ENCODE measurements around the gene FAM181A. TPM values are rescaled to one million over a fixed set of nuclear protein-coding genes. Genes with fewer than 3 reads are reported as not detected.

Gene FAM181A
- total and polyA plus RNA-seq, 2 experiments from 2014 or later, result not detected

GRCh38 chr14:93901813-93902212, 25.3 kb upstream of the FAM181A start (continued):
- TF ChIP-seq REST (IDR thresholded peaks at IDR 0.05; ENCODE audit: unreplicated experiment), result no peak
- TF ChIP-seq CREB1 (CRISPR knock-in tag; IDR thresholded peaks at IDR 0.05; ENCODE audit: low read depth), result no peak
- TF ChIP-seq EZH2phosphoT487 (IDR thresholded peaks at IDR 0.05; ENCODE audit: unreplicated experiment), result no peak
- no peak for TF ChIP-seq ZNF331 (CRISPR knock-in tag; IDR thresholded peaks at IDR 0.05; ENCODE audit: low read depth)

GRCh38 chr14:93902619-93903307, 24.4 kb upstream of the FAM181A start:
- Histone ChIP-seq H3K4me1 (ENCODE audit: insufficient read depth) (no peaks in the 10 kb centered on the region; the same call in 1 of the 2 replicates), H3K4me2 (no peak overlapping the region), H2AFZ (no peak overlapping the region; the same call in 1 of the 2 replicates), H3K9me2 (ENCODE audit: insufficient read depth) (no peaks in the 10 kb centered on the region), H3K27me3 (ENCODE audit: insufficient read depth) (no peaks in the 10 kb centered on the region), H3K36me3 (ENCODE audit: insufficient read depth) (no peaks in the 10 kb centered on the region), H3K79me2 (replicated peaks; ENCODE audit: insufficient read depth) (no peaks in the 10 kb centered on the region), H4K20me1 (replicated peaks; ENCODE audit: insufficient read depth) (no peaks in the 10 kb centered on the region), H3K27ac (ENCODE audit: low read depth) (no peak overlapping the region), H3F3A (replicated peaks; ENCODE audit: low read depth) (no peaks in the 10 kb centered on the region), H3K4me3 (no peak overlapping the region)
- DNase-seq (ENCODE audit: low spot score) (no peak), ATAC-seq (no peak)
- TF ChIP-seq REST (IDR thresholded peaks at IDR 0.05; ENCODE audit: unreplicated experiment), result no peak
- no peak for TF ChIP-seq JUNB (IDR thresholded peaks at IDR 0.05; ENCODE audit: unreplicated experiment)
- TF ChIP-seq NANOG (IDR thresholded peaks at IDR 0.05; ENCODE audit: borderline replicate concordance), result no peak
- no peak for TF ChIP-seq ZNF114 (CRISPR knock-in tag; IDR thresholded peaks at IDR 0.05)
- TF ChIP-seq ZNF462 (CRISPR knock-in tag; IDR thresholded peaks at IDR 0.05), result no peak
- no peak for TF ChIP-seq EZH2phosphoT487 (IDR thresholded peaks at IDR 0.05; ENCODE audit: unreplicated experiment)
- TF ChIP-seq EZH2 (IDR thresholded peaks at IDR 0.05; ENCODE audit: low read depth, unreplicated experiment), result no peak
- TF ChIP-seq ZNF331 (CRISPR knock-in tag; IDR thresholded peaks at IDR 0.05; ENCODE audit: low read depth), result no peak
- TF ChIP-seq CREB1 (CRISPR knock-in tag; IDR thresholded peaks at IDR 0.05; ENCODE audit: low read depth), result no peak
- H3K9me3 Mint-ChIP-seq, result no peaks in the 10 kb centered on the region; the same call in 1 of the 3 replicates
- no peaks in the 10 kb centered on the region for H3K36me3 Mint-ChIP-seq (ENCODE audit: low read depth)
- no peak overlapping the region for H3K4me3 Mint-ChIP-seq
- H3K27me3 Mint-ChIP-seq (ENCODE audit: insufficient read depth, low read depth, poor library complexity), result peaks cover 5% of the 10 kb centered on the region
- H3K4me1 Mint-ChIP-seq, result peaks cover 16% of the 10 kb centered on the region; the same call in 2 of the 3 replicates
- no peak overlapping the region for H3K27ac Mint-ChIP-seq
